GM08714 (cell line): ENCODE data around the gene BRD2.

ENCODE experiments used
- H3K4me3 ChIP-seq: fragments of 200-500 bp; sonication (Bioruptor generic); 2 replicates; pipeline ENCODE4 v1.5.1; 2014; ENCODE audit warnings: mild to moderate bottlenecking, low read length, inconsistent platforms
- ZNF274 ChIP-seq: IDR thresholded peaks from 2 replicates; pipeline ENCODE4 v1.6.1; 2012; ENCODE audit warnings: mild to moderate bottlenecking, low read depth, low read length

The BRD2 gene

GRCh38 chr6:32983964-32984621 lies 15.7 kb downstream of the BRD2 start:
- no peak overlapping the region for H3K4me3 ChIP-seq
- TF ChIP-seq ZNF274: no peak

GRCh38 chr6:32984622-32985389 lies 16.4 kb downstream of the BRD2 start:
- TF ChIP-seq ZNF274: no peak
- H3K4me3 ChIP-seq: no peak overlapping the region

- no peak overlapping the region for H3K4me3 ChIP-seq
- TF ChIP-seq ZNF274: no peak
Measured at GRCh38 chr6:32989368-32989767, 21.0 kb downstream of the BRD2 start.

- TF ChIP-seq ZNF274: no peak
- no peak overlapping the region for H3K4me3 ChIP-seq
Measured at GRCh38 chr6:32991972-32992371, 23.6 kb downstream of the BRD2 start.

- no peak overlapping the region for H3K4me3 ChIP-seq
- TF ChIP-seq ZNF274: no peak
Measured at GRCh38 chr6:32993363-32993973, 25.1 kb downstream of the BRD2 start.

- H3K4me3 ChIP-seq: no peak overlapping the region; the same call in 1 of the 2 replicates
- no peak for TF ChIP-seq ZNF274
Measured at GRCh38 chr6:32995448-32995847, 27.1 kb downstream of the BRD2 start.

GRCh38 chr6:33000055-33000454 lies 31.7 kb downstream of the BRD2 start:
- TF ChIP-seq ZNF274: no peak
- H3K4me3 ChIP-seq: no peak overlapping the region

- H3K4me3 ChIP-seq: no peak overlapping the region
- TF ChIP-seq ZNF274: no peak
Measured at GRCh38 chr6:33001685-33002084, 33.3 kb downstream of the BRD2 start.

- no peak overlapping the region for H3K4me3 ChIP-seq
- no peak for TF ChIP-seq ZNF274
Measured at GRCh38 chr6:33004940-33005339, 36.5 kb downstream of the BRD2 start.

GRCh38 chr6:33007831-33008400 lies 39.5 kb downstream of the BRD2 start:
- H3K4me3 ChIP-seq: peak overlapping the region; percentile 74; the same call in 1 of the 2 replicates
- no peak for TF ChIP-seq ZNF274

- peak within 1 kb of the TSS; percentile 74 for H3K4me3 ChIP-seq
- no peak for TF ChIP-seq ZNF274
Measured at GRCh38 chr6:33008944-33009861, 40.8 kb downstream of the BRD2 start, which contains the start of gene HLA-DOA. HLA-DOA (minus strand) TSS chr6:33009591.

- no peak overlapping the region for H3K4me3 ChIP-seq
- no peak for TF ChIP-seq ZNF274
Measured at GRCh38 chr6:33010356-33010755, 42.0 kb downstream of the BRD2 start.

GRCh38 chr6:33013608-33014007 lies 45.2 kb downstream of the BRD2 start:
- TF ChIP-seq ZNF274: no peak

GRCh38 chr6:33014841-33015634 lies 46.6 kb downstream of the BRD2 start:
- TF ChIP-seq ZNF274: no peak
- H3K4me3 ChIP-seq: no peak overlapping the region

More at GRCh38 chr6:33013608-33014007, 45.2 kb downstream of the BRD2 start:
- no peak overlapping the region for H3K4me3 ChIP-seq
